Right cardiac atrium (tissue), 5 donors: Measurements from ENCODE around the gene RGS8. TPM values are rescaled to one million over a fixed set of nuclear protein-coding genes. Genes with fewer than 3 reads are reported as not detected.

ENCODE experiments used
- ATAC-seq, 2 donors: fragments of 200-7000 bp; cut with Tn5 transposase; one replicate each; pipeline versions ENCODE4 v1.8.0 to v1.9.1; 2020; ENCODE audit warnings: moderate library complexity in 2 of 2, mild to moderate bottlenecking in 1 of 2
- DNase-seq, 3 donors: peaks; one replicate each; pipeline ENCODE4 v3.0.0-alpha.2; 2020
- H3K27ac ChIP-seq: one replicate; pipeline ENCODE4 v1.5.1; 2013; ENCODE audit warnings: mild to moderate bottlenecking, low read length, control low read depth, moderate library complexity
- H3K27me3 ChIP-seq: one replicate; pipeline ENCODE4 v1.6.1; 2013; ENCODE audit not compliant: control insufficient read depth, insufficient read depth
- H3K4me1 ChIP-seq: one replicate; pipeline ENCODE4 v1.6.1; 2013; ENCODE audit warnings: low read length; ENCODE audit not compliant: control insufficient read depth, insufficient read depth
- H3K4me3 ChIP-seq: one replicate; pipeline ENCODE4 v1.5.1; 2013; ENCODE audit warnings: low read length, control low read depth
- H3K9me3 ChIP-seq: one replicate; pipeline ENCODE4 v1.6.1; 2013; ENCODE audit warnings: low read length; ENCODE audit not compliant: control insufficient read depth
- WGBS: extraction: QIAGEN DNeasy Blood & Tissue Kit; methylation state at CpG from one replicate; pipeline ENCODE4 v1.1.7; 2013; 5-methylcytosine and 5-hydroxymethylcytosine counted together
- intact Hi-C, 4 donors: fragments of 100-400 bp; cut with DNase I; formaldehyde crosslinking; loops; one replicate each; pipeline versions ENCODE4 v1.11.0 to v1.14.0; 2022 to 2023
- polyA plus RNA-seq: library from polyadenylated mRNA; stranded (reverse); fragments of 200-250 nt; gene quantifications from one replicate; pipeline ENCODE4 v1.2.3, GENCODE V29; 2013
- total RNA-seq, 4 donors: library from RNA; stranded (reverse); fragmentation: NEBNext Ultra II Directional; extraction: Animal tissue kit (Norgen Biotek cat#: 25700); gene quantifications; one replicate each; pipeline ENCODE4 v1.2.1, GENCODE V29; 2021
- donor health status: healthy with polysubstance abuse.
- donor health status: DM: no; HTN: yes; CAD: no.
- donor health status: DM: no; HTN: no; CAD: no.
- donor health status: DM: no; HTN: yes; CAD: no; lungs with severe emphysema.
- donor health status: DM: yes; HTN: yes; CAD: no.

Gene RGS8
- total and polyA plus RNA-seq, 5 donors: 0.02 to 0.33 TPM; not detected in 3

DNA sequence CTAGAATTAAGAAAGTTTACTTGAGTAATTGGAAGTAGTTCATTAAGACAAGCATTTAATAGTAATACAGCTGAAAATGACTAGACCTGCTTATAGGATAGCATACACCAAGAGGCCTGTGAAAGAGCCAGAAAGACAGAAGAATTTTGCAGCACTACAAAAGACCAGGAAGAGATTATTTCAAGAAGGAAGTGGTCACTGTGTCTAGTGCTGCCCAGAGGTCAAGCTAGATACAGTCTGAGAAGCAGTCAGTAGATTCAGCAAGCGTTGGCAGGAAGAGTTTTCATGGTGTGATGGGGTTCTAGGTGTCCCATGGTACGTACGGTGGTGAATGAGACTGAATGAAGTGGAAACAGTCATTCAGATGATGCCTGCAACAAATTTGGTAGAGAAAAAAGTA lies 31.5 kb downstream of the RGS8 start:
- intact Hi-C loops: no loop called here
- ATAC-seq (no peak), DNase-seq (no peak)
- no peaks in the 10 kb centered on the region for H3K4me1 ChIP-seq
- H3K27ac ChIP-seq: no peak overlapping the region
- H3K9me3 ChIP-seq: no peaks in the 10 kb centered on the region
- H3K27me3 ChIP-seq: no peaks in the 10 kb centered on the region
- WGBS: 73% methylated on average over 3 of the region's 3 CpGs
- H3K4me3 ChIP-seq: no peak overlapping the region

DNA sequence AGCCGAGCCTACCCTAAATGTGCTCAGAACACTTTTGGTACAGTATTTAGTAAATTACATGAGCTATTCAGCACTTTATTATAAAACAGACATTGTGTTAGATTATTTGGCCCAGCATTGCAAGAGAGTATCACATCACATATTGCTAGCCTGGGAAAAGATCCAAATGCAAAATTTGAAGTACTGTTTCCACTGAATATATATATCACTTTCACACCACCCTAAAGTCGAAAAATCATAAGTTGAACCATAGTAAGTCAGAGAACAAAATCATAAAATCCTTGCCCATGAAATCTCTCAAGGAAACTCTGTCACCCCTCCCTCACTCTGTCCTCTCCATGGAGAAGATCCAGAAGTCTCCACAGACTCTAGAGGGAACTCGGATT lies 33.1 kb downstream of the RGS8 start:
- no peak overlapping the region for H3K27ac ChIP-seq
- H3K9me3 ChIP-seq: no peaks in the 10 kb centered on the region
- no peaks in the 10 kb centered on the region for H3K27me3 ChIP-seq
- H3K4me3 ChIP-seq: no peak overlapping the region
- DNase-seq (no peak), ATAC-seq (no peak)
- 55% methylated on average over 3 of the region's 3 CpGs for WGBS
- intact Hi-C loops: no loop called here
- H3K4me1 ChIP-seq: no peaks in the 10 kb centered on the region

DNA sequence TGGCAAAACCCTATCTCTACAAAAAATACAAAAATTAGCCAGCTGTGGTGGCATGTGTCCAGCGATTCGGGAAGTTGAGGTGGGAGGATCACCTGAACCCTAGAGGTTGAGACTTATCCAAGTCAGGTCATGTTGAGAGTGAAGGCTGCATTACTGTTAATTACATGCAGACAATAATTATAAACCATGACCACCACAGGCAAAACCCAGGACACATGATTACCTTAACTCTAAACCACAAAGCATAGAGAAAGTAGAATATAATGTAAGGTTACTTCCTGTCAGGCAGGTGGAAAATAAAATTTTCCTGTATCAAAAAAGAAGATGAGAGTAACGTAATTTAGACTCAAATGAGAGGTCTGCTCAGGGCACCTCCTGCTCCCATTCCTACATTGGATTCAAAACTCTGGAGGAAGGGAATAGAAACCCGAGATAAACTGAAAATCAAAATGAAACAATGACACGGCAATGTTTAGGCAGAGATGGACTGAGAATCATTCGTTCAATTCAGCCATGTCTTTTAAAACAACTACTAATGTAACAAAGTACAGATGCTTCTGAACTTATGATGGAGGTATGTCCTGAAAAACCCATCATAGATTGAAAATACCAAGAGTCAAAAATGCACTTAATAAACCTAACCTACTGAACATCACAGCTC lies 33.6 kb downstream of the RGS8 start:
- no peak for ATAC-seq
- no peak overlapping the region for H3K4me3 ChIP-seq
- no peak for DNase-seq
- H3K27me3 ChIP-seq: no peaks in the 10 kb centered on the region
- no peaks in the 10 kb centered on the region for H3K4me1 ChIP-seq
- no peak overlapping the region for H3K27ac ChIP-seq
- no peaks in the 10 kb centered on the region for H3K9me3 ChIP-seq
- WGBS: 77% methylated on average over 6 of the region's 6 CpGs
- intact Hi-C loops: no loop called here

DNA sequence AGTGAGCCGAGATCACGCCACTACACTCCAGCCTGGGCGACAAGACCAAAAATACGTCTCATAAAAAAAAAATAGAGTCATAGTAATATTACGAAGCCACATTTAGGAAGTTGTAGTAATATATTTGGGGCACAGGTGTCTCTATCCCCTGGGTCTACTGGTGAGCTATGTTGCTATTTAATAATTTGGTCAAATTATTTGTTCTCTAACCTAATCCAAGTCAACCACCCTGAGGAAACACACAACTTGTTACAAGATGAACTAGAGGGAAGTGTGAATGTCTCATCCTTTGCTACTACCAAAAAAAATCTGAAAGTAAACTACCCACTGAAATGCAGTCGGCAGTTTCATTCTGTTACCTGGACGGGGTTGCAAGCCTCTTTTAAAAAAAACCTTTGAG lies 35.3 kb downstream of the RGS8 start:
- no peaks in the 10 kb centered on the region for H3K4me1 ChIP-seq
- H3K27me3 ChIP-seq: no peaks in the 10 kb centered on the region
- ATAC-seq (no peak), DNase-seq (no peak)
- intact Hi-C loops: no loop called here
- H3K4me3 ChIP-seq: no peak overlapping the region
- no peaks in the 10 kb centered on the region for H3K9me3 ChIP-seq
- 96% methylated on average over 7 of the region's 7 CpGs for WGBS
- no peak overlapping the region for H3K27ac ChIP-seq

DNA sequence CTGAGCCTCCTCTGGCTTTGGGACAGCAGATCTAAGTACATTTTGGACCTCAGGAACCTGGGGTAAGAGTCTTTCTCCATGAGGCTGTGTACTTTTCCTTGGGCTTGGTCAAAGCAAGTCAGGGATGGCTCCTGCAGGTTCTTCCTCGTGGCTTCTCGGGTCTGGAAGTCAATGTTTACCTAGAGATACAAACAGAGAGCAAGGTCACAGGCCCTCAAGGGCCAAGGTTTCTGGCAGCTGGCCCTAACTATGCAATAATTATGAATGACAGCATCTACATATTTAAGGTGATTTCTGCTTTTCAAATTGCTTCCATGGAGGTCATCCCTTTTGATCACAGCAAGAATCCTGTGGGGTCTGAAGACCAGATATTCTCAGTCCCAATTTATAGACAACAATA lies 37.6 kb downstream of the RGS8 start:
- Histone ChIP-seq H3K9me3 (no peaks in the 10 kb centered on the region), H3K27ac (no peak overlapping the region), H3K4me3 (no peak overlapping the region), H3K27me3 (no peaks in the 10 kb centered on the region), H3K4me1 (no peaks in the 10 kb centered on the region)
- WGBS: 83% methylated on average over 2 of the region's 2 CpGs
- DNase-seq (no peak), ATAC-seq (no peak)
- intact Hi-C loops: no loop called here

DNA sequence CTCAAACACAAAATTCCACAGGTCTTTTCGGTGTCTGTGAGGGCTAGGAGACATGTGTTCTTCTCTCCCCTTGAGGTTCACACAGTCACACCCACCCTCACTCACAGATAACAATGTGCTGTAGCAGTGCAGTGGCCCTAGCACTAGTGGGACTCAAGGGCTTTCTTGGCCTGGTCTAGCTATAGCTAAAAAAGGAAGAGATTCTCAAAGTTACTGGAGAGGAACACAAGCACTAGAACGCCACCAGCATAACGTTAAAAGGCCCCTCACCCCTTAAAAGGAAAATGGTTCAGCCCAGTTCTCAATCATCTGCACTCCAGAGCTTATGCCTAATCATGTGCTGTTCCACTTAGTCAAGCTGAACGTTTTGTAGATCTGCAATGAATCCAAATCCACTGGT lies 39.5 kb downstream of the RGS8 start:
- no peaks in the 10 kb centered on the region for H3K4me1 ChIP-seq
- intact Hi-C loops: no loop called here
- no peak overlapping the region for H3K27ac ChIP-seq
- 48% methylated on average over 4 of the region's 4 CpGs for WGBS
- DNase-seq: no peak
- no peak overlapping the region for H3K4me3 ChIP-seq
- ATAC-seq: peak in 1 of 2 donors; percentile 58
- H3K9me3 ChIP-seq: no peaks in the 10 kb centered on the region
- no peaks in the 10 kb centered on the region for H3K27me3 ChIP-seq

DNA sequence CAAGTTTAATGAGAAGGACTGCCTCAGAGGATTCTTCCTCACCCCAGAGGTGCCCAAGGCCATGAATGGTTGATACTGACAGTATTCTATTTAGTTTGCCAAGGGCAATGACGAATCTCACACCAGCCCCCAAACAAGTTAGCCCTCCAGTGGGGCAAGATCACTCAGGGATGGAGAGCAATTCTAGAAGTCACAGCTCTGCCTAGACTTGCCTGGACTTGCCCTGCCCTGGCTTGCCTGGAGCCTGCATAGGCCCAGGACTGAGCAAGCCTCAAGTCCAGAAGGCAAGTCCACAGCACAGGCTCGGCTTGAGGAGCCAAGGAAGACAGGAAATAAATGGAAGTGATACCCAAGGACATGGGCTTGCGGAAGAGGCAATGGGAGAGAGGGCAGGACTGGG lies 40.7 kb downstream of the RGS8 start:
- Histone ChIP-seq H3K4me3 (no peak overlapping the region), H3K9me3 (no peaks in the 10 kb centered on the region), H3K27me3 (no peaks in the 10 kb centered on the region), H3K4me1 (no peaks in the 10 kb centered on the region), H3K27ac (no peak overlapping the region)
- ATAC-seq: peak in 1 of 2 donors; percentile 21
- 94% methylated on average over 3 of the region's 3 CpGs for WGBS
- no peak for DNase-seq
- intact Hi-C loops: no loop called here

DNA sequence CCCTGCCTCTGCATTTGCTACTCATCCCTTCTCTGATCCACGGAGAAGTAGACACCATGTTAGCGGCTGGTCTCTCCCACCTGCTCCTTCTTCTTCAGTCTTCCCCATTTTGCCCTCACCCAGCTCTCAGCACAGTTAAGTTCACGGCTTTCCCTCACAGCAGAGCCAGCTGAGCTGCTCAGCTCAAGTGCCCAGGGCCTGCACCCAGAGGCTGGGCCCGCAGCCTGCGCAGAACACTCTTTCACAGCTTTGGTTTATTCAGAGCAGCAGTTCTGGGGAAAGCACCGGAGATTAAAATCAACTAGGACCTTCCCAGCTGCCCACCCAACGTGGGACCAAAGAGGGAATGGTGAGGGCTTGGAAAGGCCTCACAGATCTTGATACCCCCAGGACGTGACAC lies 41.9 kb downstream of the RGS8 start:
- Histone ChIP-seq H3K9me3 (no peaks in the 10 kb centered on the region), H3K27ac (no peak overlapping the region), H3K4me3 (no peak overlapping the region), H3K27me3 (no peaks in the 10 kb centered on the region), H3K4me1 (no peaks in the 10 kb centered on the region)
- DNase-seq (no peak), ATAC-seq (no peak)
- WGBS: 95% methylated on average over 8 of the region's 8 CpGs
- intact Hi-C loops: no loop called here

DNA sequence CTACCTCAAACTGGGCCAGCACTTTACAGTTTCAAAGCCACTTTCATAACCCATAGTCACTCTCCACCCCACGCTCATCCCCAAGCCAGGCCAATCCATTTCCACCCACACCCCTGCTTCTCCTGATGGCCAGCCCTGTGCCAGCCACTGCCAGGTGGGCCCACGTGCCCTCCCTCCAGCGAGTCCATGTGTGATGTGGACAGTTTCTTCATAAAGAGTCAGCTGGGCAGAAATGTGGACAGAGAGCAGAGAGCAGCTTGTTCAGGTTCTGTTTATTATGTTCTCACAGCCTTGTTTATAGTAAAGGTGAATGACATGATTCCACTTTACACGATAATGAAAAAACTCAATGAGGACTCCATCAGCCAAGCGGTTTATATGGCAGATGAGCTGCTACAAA lies 42.8 kb downstream of the RGS8 start:
- intact Hi-C loops: no loop called here
- DNase-seq (no peak), ATAC-seq (no peak)
- H3K4me3 ChIP-seq: no peak overlapping the region
- no peaks in the 10 kb centered on the region for H3K4me1 ChIP-seq
- no peak overlapping the region for H3K27ac ChIP-seq
- no peaks in the 10 kb centered on the region for H3K27me3 ChIP-seq
- WGBS: 92% methylated on average over 5 of the region's 5 CpGs
- no peaks in the 10 kb centered on the region for H3K9me3 ChIP-seq

DNA sequence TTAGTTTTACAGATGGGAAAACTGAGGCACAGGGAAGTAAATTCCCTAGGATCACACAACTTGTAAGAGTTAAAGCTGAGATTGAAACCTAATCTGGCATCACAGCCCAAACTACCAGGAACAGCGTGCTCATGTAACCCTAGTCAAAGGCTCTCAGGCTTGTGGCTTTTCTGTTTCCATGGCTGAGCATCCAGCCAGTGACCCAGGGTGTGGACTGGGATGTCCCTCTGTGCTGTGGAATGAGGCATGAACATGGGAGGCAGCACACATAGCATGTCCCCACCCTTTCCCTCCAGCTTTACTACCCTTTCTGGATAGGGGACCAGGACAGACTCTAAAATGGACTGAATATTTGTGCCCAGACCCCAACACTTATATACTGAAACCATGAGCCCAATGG lies 45.1 kb downstream of the RGS8 start:
- no peak for ATAC-seq
- Histone ChIP-seq H3K27me3 (no peaks in the 10 kb centered on the region), H3K27ac (no peak overlapping the region), H3K4me1 (no peaks in the 10 kb centered on the region), H3K9me3 (no peaks in the 10 kb centered on the region), H3K4me3 (no peak overlapping the region)
- 84% methylated on average over 1 of the region's 1 CpG for WGBS
- intact Hi-C loops: no loop called here
- no peak for DNase-seq

DNA sequence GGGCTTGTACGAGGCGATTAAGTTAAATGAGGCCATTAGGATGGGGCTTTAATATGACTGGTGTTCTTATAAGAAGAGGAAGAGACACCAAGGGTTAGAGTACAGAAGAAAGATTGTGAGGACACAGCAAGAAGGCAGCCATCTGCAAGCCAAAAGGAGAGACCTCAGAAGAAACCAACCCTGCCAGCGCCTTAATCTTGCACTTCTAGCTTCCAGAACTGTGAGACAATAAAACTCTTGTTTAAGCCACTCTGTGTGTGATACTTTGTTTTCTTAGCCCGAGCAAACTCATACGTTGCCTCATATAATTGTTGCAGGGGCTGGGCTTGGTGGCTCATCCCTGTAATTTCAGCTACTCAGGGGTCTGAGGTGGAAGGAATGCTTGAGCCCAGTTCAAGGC lies 46.6 kb downstream of the RGS8 start:
- Histone ChIP-seq H3K27me3 (no peaks in the 10 kb centered on the region), H3K27ac (no peak overlapping the region), H3K4me1 (no peaks in the 10 kb centered on the region), H3K4me3 (no peak overlapping the region), H3K9me3 (no peaks in the 10 kb centered on the region)
- ATAC-seq (no peak), DNase-seq (no peak)
- intact Hi-C loops: no loop called here
- 82% methylated on average over 5 of the region's 5 CpGs for WGBS

DNA sequence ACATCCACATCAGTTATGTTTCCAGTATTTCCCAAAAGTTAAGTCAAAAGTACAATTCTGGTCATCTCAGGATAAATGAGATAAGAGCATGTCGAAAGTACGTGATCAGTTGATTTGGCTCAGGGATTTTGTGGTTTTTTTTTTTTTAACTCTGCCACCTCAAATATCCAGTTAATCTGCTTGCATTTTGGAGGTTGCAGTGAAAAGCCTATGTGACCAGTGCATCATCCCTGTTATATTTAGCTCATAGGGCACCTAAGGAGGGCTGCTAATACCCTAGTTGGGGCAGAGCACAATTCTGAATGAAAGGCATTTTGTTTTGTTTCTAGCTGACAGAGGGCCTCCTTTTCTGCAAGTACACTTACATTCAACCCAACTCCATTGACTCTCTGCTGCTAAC lies 48.5 kb downstream of the RGS8 start:
- DNase-seq (no peak), ATAC-seq (no peak)
- Histone ChIP-seq H3K9me3 (no peaks in the 10 kb centered on the region), H3K27me3 (no peaks in the 10 kb centered on the region), H3K4me3 (no peak overlapping the region), H3K27ac (no peak overlapping the region), H3K4me1 (no peaks in the 10 kb centered on the region)
- intact Hi-C loops: no loop called here
- WGBS: 67% methylated on average over 2 of the region's 2 CpGs
